Uterus (tissue), 4 donors: ENCODE measurements around the gene HECW1. TPM values are rescaled to one million over a fixed set of nuclear protein-coding genes. Genes with fewer than 3 reads are reported as not detected.

Experiments
- DNase-seq, 2 donors: peaks; one replicate each; pipeline ENCODE4 v3.0.0-alpha.2; 2019 to 2020
- H3K27ac ChIP-seq, 2 donors: fragments of 200-600 bp; sonication (generic); 1 replicate in 1 of 2; 2 replicates in 1 of 2; pipeline ENCODE4 v1.5.1; 2016 to 2018
- H3K27me3 ChIP-seq, 2 donors: fragments of 200-600 bp; sonication (generic); one replicate each; pipeline ENCODE4 v1.5.1; 2018 to 2019; ENCODE audit warnings: control low read depth in 1 of 2
- H3K36me3 ChIP-seq, 2 donors: fragments of 200-600 bp; sonication (generic); one replicate each; pipeline ENCODE4 v1.5.1; 2019; ENCODE audit warnings: control low read depth in 1 of 2
- H3K4me1 ChIP-seq, 2 donors: fragments of 200-600 bp; sonication (generic); one replicate each; pipeline ENCODE4 v1.5.1; 2018 to 2019; ENCODE audit warnings: control low read depth in 1 of 2
- H3K4me3 ChIP-seq, 2 donors: fragments of 200-600 bp; sonication (generic); 1 replicate in 1 of 2; 2 replicates in 1 of 2; pipeline ENCODE4 v1.5.1; 2018 to 2019; ENCODE audit warnings: mild to moderate bottlenecking in 1 of 2
- H3K9me3 ChIP-seq, 2 donors: fragments of 200-600 bp; sonication (generic); one replicate each; pipeline ENCODE4 v1.5.1; 2019; ENCODE audit warnings: control low read depth in 1 of 2
- POLR2A ChIP-seq, 2 donors: fragments of 450-650 bp; IDR thresholded peaks; one replicate each; pipeline ENCODE4 v1.6.1; 2016; ENCODE audit warnings: antibody characterized with exemption in 2 of 2, mild to moderate bottlenecking in 1 of 2, moderate library complexity in 1 of 2
- intact Hi-C: fragments of 100-400 bp; cut with DNase I; formaldehyde crosslinking; loops from one replicate; pipeline ENCODE4 v1.15.1; 2023; ENCODE audit warnings: low total_unique reads
- total RNA-seq, 4 donors: library from RNA; depleted of rRNA in 3 of 4; stranded (reverse); fragments of >200 nt in 3 of 4; gene quantifications; one replicate each; pipeline versions ENCODE4 v1.1.0 to v1.2.4, GENCODE V29; 2014 to 2023
- TF ChIP-seq, protein P1 (sequence below), 4 experiments: fragments of 200-600 bp in 2 of 4; fragments of 450-650 bp in 2 of 4; sonication (generic) in 2 of 4; IDR thresholded peaks; one replicate each; pipeline ENCODE4 v1.5.1; 2016 to 2019; ENCODE audit warnings: antibody characterized with exemption in 4 of 4, mild to moderate bottlenecking in 2 of 4, moderate library complexity in 1 of 4
- donor health status: DM: yes; HTN: yes; CAD: no.

Gene HECW1
- total RNA-seq, 4 donors from 2014 or later: 0.28 TPM; not detected in 3

- TF ChIP-seq, protein P1, sequence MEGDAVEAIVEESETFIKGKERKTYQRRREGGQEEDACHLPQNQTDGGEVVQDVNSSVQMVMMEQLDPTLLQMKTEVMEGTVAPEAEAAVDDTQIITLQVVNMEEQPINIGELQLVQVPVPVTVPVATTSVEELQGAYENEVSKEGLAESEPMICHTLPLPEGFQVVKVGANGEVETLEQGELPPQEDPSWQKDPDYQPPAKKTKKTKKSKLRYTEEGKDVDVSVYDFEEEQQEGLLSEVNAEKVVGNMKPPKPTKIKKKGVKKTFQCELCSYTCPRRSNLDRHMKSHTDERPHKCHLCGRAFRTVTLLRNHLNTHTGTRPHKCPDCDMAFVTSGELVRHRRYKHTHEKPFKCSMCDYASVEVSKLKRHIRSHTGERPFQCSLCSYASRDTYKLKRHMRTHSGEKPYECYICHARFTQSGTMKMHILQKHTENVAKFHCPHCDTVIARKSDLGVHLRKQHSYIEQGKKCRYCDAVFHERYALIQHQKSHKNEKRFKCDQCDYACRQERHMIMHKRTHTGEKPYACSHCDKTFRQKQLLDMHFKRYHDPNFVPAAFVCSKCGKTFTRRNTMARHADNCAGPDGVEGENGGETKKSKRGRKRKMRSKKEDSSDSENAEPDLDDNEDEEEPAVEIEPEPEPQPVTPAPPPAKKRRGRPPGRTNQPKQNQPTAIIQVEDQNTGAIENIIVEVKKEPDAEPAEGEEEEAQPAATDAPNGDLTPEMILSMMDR (IDR thresholded peaks at IDR 0.05): no peak
- no peak for TF ChIP-seq POLR2A (IDR thresholded peaks at IDR 0.05)
- no peak for DNase-seq
- intact Hi-C loops: no loop called here
These were observed 446.9 kb downstream of the HECW1 start for GRCh38 chr7:43559171-43559945.

DNA sequence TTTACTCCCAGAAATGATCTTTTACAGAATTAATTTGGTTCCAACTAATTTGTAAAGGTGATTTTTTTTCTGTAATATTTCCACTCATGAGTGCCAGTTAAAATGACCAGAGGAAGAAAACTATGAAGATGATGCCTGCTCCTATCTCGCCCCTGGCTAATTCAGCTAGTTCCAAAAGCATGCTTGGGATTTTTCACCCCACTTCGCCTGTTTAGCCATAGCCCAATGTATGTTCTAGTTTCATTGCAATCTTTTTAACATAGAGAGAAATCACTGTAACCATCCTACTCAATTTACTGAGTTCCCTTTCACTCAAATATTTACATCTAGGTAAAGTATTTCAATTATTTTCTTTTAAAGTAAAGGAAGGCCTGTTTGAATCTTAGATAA is 447.5 kb downstream of the HECW1 start:
- TF ChIP-seq, protein P1 (IDR thresholded peaks at IDR 0.05): no peak
- TF ChIP-seq POLR2A (IDR thresholded peaks at IDR 0.05): no peak
- H3K9me3 ChIP-seq: no peaks in the 10 kb centered on the region
- H3K27me3 ChIP-seq: no peaks in the 10 kb centered on the region
- intact Hi-C loops: no loop called here
- no peak overlapping the region for H3K4me3 ChIP-seq
- no peaks in the 10 kb centered on the region for H3K4me1 ChIP-seq
- no peak overlapping the region for H3K27ac ChIP-seq
- H3K36me3 ChIP-seq: no peaks in the 10 kb centered on the region
- no peak for DNase-seq

More at GRCh38 chr7:43559171-43559945, 446.9 kb downstream of the HECW1 start:
- Histone ChIP-seq H3K36me3 (no peaks in the 10 kb centered on the region), H3K4me1 (no peaks in the 10 kb centered on the region), H3K9me3 (no peaks in the 10 kb centered on the region), H3K27me3 (no peaks in the 10 kb centered on the region), H3K27ac (no peak overlapping the region), H3K4me3 (no peak overlapping the region)

- intact Hi-C loops: no loop called here
- TF ChIP-seq, protein P1 (IDR thresholded peaks at IDR 0.05): no peak
- TF ChIP-seq POLR2A (IDR thresholded peaks at IDR 0.05): no peak
- Histone ChIP-seq H3K27ac (no peak overlapping the region), H3K9me3 (no peaks in the 10 kb centered on the region), H3K27me3 (no peaks in the 10 kb centered on the region), H3K4me1 (no peaks in the 10 kb centered on the region), H3K36me3 (no peaks in the 10 kb centered on the region), H3K4me3 (no peak overlapping the region)
- no peak for DNase-seq
These were observed 448.4 kb downstream of the HECW1 start for GRCh38 chr7:43560742-43561330.

- Histone ChIP-seq H3K27me3 (no peaks in the 10 kb centered on the region), H3K36me3 (no peaks in the 10 kb centered on the region), H3K9me3 (no peaks in the 10 kb centered on the region), H3K27ac (no peak overlapping the region), H3K4me3 (no peak overlapping the region), H3K4me1 (no peaks in the 10 kb centered on the region)
- intact Hi-C loops: no loop called here
- no peak for DNase-seq
- no peak for TF ChIP-seq POLR2A (IDR thresholded peaks at IDR 0.05)
- TF ChIP-seq, protein P1 (IDR thresholded peaks at IDR 0.05): no peak
These were observed 449.9 kb downstream of the HECW1 start for GRCh38 chr7:43562383-43562782.

DNA sequence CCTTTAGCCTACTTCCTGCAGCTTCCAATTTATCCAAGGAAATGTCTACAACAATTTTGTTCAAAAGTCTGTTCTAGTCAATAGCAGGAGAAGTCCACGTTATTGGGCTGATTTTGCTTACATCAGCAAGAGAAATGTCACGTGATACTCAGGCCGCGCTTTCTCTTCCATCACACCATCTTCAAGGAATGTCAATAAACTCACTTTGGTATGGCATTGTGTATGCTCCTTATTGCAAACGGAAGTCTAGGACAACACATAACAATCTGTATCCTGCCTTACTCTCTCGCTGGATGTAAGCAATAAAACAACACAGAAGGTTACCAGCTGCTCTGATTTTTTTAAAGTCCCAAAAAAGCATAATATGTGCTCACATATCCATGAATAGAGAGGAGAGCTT is 453.3 kb downstream of the HECW1 start:
- H3K4me3 ChIP-seq: no peak overlapping the region
- no peaks in the 10 kb centered on the region for H3K27me3 ChIP-seq
- intact Hi-C loops: no loop called here
- H3K9me3 ChIP-seq: no peaks in the 10 kb centered on the region
- no peaks in the 10 kb centered on the region for H3K36me3 ChIP-seq
- H3K4me1 ChIP-seq: no peaks in the 10 kb centered on the region
- DNase-seq: no peak
- TF ChIP-seq, protein P1 (IDR thresholded peaks at IDR 0.05): no peak
- TF ChIP-seq POLR2A (IDR thresholded peaks at IDR 0.05): no peak
- H3K27ac ChIP-seq: no peak overlapping the region
